HL-60 (cell line): ENCODE results near the gene FBXW4.
"Not testable (repeated sequence)": the region's sequence is repeated elsewhere in the genome, so short reads cannot be mapped to it uniquely, and the experiment has no call there.

Experiments used
- DNase-seq, 2 experiments: peaks; one replicate each; pipeline ENCODE4 v3.0.0-alpha.2; 2010 to 2020; ENCODE audit warnings: low read depth in 1 of 2, low spot score in 1 of 2
- H3K27ac ChIP-seq: fragments of 250-450 bp; sonication (Bioruptor Pico); replicated peaks from 2 replicates; pipeline ENCODE4 v1.5.1; 2020; ENCODE audit warnings: mild to moderate bottlenecking, moderate library complexity
- H3K27me3 ChIP-seq: fragments of 250-450 bp; sonication (Bioruptor Pico); 2 replicates; pipeline ENCODE4 v1.5.1; 2021; ENCODE audit warnings: mild to moderate bottlenecking, moderate library complexity; ENCODE audit not compliant: insufficient read depth, poor library complexity, severe bottlenecking
- H3K4me3 ChIP-seq: replicated peaks from 2 replicates; pipeline ENCODE4 v1.5.1; 2011; ENCODE audit warnings: mild to moderate bottlenecking, control low read depth, low read length; ENCODE audit not compliant: insufficient read depth
- CTCF ChIP-seq: IDR thresholded peaks from one replicate; pipeline ENCODE4 v1.5.1; 2011; ENCODE audit warnings: low read length, control low read depth, inconsistent platforms; ENCODE audit not compliant: insufficient read depth
- GABPA ChIP-seq: IDR thresholded peaks from 2 replicates; pipeline ENCODE4 v1.6.1; 2012; ENCODE audit warnings: low read depth
- POLR2AphosphoS5 ChIP-seq: IDR thresholded peaks from 2 replicates; pipeline ENCODE4 v1.6.1; 2012; ENCODE audit warnings: low read depth
- REST ChIP-seq: IDR thresholded peaks from 2 replicates; pipeline ENCODE4 v1.6.1; 2012; ENCODE audit warnings: low read depth; ENCODE audit not compliant: insufficient replicate concordance
- SPI1 ChIP-seq: IDR thresholded peaks from 2 replicates; pipeline ENCODE4 v1.6.1; 2012; ENCODE audit warnings: low read depth, mild to moderate bottlenecking, borderline replicate concordance

The FBXW4 gene

GRCh38 chr10:101639141-101639900, 55.6 kb downstream of the FBXW4 start:
- DNase-seq = no peak
- TF ChIP-seq SPI1 (no peak), GABPA (no peak), REST (no peak), CTCF (no peak), POLR2AphosphoS5 (no peak)

GRCh38 chr10:101633510-101633909, 61.5 kb downstream of the FBXW4 start:
- not testable (repeated sequence) for H3K27me3 ChIP-seq, H3K27ac ChIP-seq, DNase-seq, H3K4me3 ChIP-seq

More at GRCh38 chr10:101639141-101639900, 55.6 kb downstream of the FBXW4 start:
- no peak overlapping the region for H3K27ac ChIP-seq
- no peak overlapping the region for H3K4me3 ChIP-seq
- H3K27me3 ChIP-seq = no peaks in the 10 kb centered on the region

GRCh38 chr10:101631821-101632475, 63.0 kb downstream of the FBXW4 start:
- Histone ChIP-seq H3K4me3 (no peak overlapping the region), H3K27ac (no peak overlapping the region), H3K27me3 (no peaks in the 10 kb centered on the region)
- TF ChIP-seq CTCF (no peak), GABPA (no peak), SPI1 (no peak), REST (no peak), POLR2AphosphoS5 (no peak)
- no peak for DNase-seq

GRCh38 chr10:101630633-101630920, 64.4 kb downstream of the FBXW4 start:
- TF ChIP-seq GABPA = no peak
- no peak for TF ChIP-seq SPI1
- no peak for TF ChIP-seq REST
- no peak for TF ChIP-seq POLR2AphosphoS5
- TF ChIP-seq CTCF = no peak
- no peak for DNase-seq
- Histone ChIP-seq H3K27ac (no peak overlapping the region), H3K4me3 (no peak overlapping the region), H3K27me3 (no peaks in the 10 kb centered on the region)
